ENCODE results near the gene MYO1E.
"Not testable (repeated sequence)": the region's sequence is repeated elsewhere in the genome, so short reads cannot be mapped to it uniquely, and the experiment has no call there.

MYO1E gene

GRCh38 chr15:59131456-59131855 is 241.2 kb downstream of the MYO1E start:
- no peak for TF ChIP-seq CTCF (IDR thresholded peaks at IDR 0.05; ENCODE audit: low read depth, low read length)
- peaks cover 58% of the 10 kb centered on the region for H3K36me3 ChIP-seq
- no peaks in the 10 kb centered on the region for H3K27me3 ChIP-seq (ENCODE audit: insufficient read depth, low read depth, severe bottlenecking)
- H3K9me3 ChIP-seq (ENCODE audit: severe bottlenecking): no peaks in the 10 kb centered on the region
- no peak for DNase-seq
- H3K27ac ChIP-seq: no peak overlapping the region
- no peak overlapping the region for H3K4me3 ChIP-seq (ENCODE audit: low read depth, low read length)

GRCh38 chr15:59127255-59127654 is 245.4 kb downstream of the MYO1E start:
- not testable (repeated sequence) for H3K27me3 ChIP-seq (ENCODE audit: insufficient read depth, low read depth, severe bottlenecking); DNase-seq; H3K4me3 ChIP-seq (ENCODE audit: low read depth, low read length); H3K9me3 ChIP-seq (ENCODE audit: severe bottlenecking); H3K27ac ChIP-seq
- peaks cover 71% of the 10 kb centered on the region for H3K36me3 ChIP-seq

- not testable (repeated sequence) for DNase-seq; H3K4me3 ChIP-seq (ENCODE audit: low read depth, low read length); H3K27me3 ChIP-seq (ENCODE audit: insufficient read depth, low read depth, severe bottlenecking); H3K9me3 ChIP-seq (ENCODE audit: severe bottlenecking); H3K27ac ChIP-seq
- peaks cover 63% of the 10 kb centered on the region for H3K36me3 ChIP-seq
These were observed 247.0 kb downstream of the MYO1E start for GRCh38 chr15:59125683-59126082.

- H3K36me3 ChIP-seq: peaks cover 65% of the 10 kb centered on the region
- DNase-seq: no peak
- H3K9me3 ChIP-seq (ENCODE audit: severe bottlenecking): no peaks in the 10 kb centered on the region
- H3K4me3 ChIP-seq (ENCODE audit: low read depth, low read length): no peak overlapping the region
- no peak for TF ChIP-seq CTCF (IDR thresholded peaks at IDR 0.05; ENCODE audit: low read depth, low read length)
- H3K27ac ChIP-seq: no peak overlapping the region
- no peaks in the 10 kb centered on the region for H3K27me3 ChIP-seq (ENCODE audit: insufficient read depth, low read depth, severe bottlenecking)
These were observed 248.4 kb downstream of the MYO1E start for GRCh38 chr15:59124261-59124660.

- H3K9me3 ChIP-seq (ENCODE audit: severe bottlenecking): no peaks in the 10 kb centered on the region
- no peak for TF ChIP-seq CTCF (IDR thresholded peaks at IDR 0.05; ENCODE audit: low read depth, low read length)
- no peak for DNase-seq
- no peak overlapping the region for H3K27ac ChIP-seq
- no peak overlapping the region for H3K4me3 ChIP-seq (ENCODE audit: low read depth, low read length)
- no peaks in the 10 kb centered on the region for H3K27me3 ChIP-seq (ENCODE audit: insufficient read depth, low read depth, severe bottlenecking)
- peaks cover 85% of the 10 kb centered on the region for H3K36me3 ChIP-seq
These were observed 251.7 kb downstream of the MYO1E start for GRCh38 chr15:59120937-59121336.

GRCh38 chr15:59119625-59120024 is 253.0 kb downstream of the MYO1E start:
- DNase-seq: no peak
- H3K4me3 ChIP-seq (ENCODE audit: low read depth, low read length): no peak overlapping the region
- H3K9me3 ChIP-seq (ENCODE audit: severe bottlenecking): no peaks in the 10 kb centered on the region
- no peak for TF ChIP-seq CTCF (IDR thresholded peaks at IDR 0.05; ENCODE audit: low read depth, low read length)
- no peaks in the 10 kb centered on the region for H3K27me3 ChIP-seq (ENCODE audit: insufficient read depth, low read depth, severe bottlenecking)
- H3K27ac ChIP-seq: no peak overlapping the region
- H3K36me3 ChIP-seq: peaks cover 85% of the 10 kb centered on the region

GRCh38 chr15:59116771-59117170 is 255.9 kb downstream of the MYO1E start:
- Histone ChIP-seq H3K9me3 (ENCODE audit: severe bottlenecking) (no peaks in the 10 kb centered on the region), H3K27ac (no peak overlapping the region), H3K27me3 (ENCODE audit: insufficient read depth, low read depth, severe bottlenecking) (no peaks in the 10 kb centered on the region), H3K36me3 (peaks cover 82% of the 10 kb centered on the region), H3K4me3 (ENCODE audit: low read depth, low read length) (no peak overlapping the region)
- no peak for TF ChIP-seq CTCF (IDR thresholded peaks at IDR 0.05; ENCODE audit: low read depth, low read length)
- no peak for DNase-seq
